ENCODE results near the gene ATRNL1. TPM values are rescaled to one million over a fixed set of nuclear protein-coding genes. Genes with fewer than 3 reads are reported as not detected.

The ATRNL1 gene
- total RNA-seq, 2 donors from 2014 or later: 4.1 to 4.5 TPM

- Histone ChIP-seq H3K4me1 (no peaks in the 10 kb centered on the region), H3K36me3 (no peaks in the 10 kb centered on the region), H3K9me3 (no peaks in the 10 kb centered on the region), H3K27ac (no peak overlapping the region), H3K4me3 (no peak overlapping the region), H3K27me3 (no peaks in the 10 kb centered on the region)
- no peak for TF ChIP-seq CTCF (IDR thresholded peaks at IDR 0.05)
- DNase-seq (ENCODE audit: low spot score): no peak
These were observed 560.3 kb downstream of the ATRNL1 start for GRCh38 chr10:115653473-115653872.

GRCh38 chr10:115654961-115655360 lies 561.8 kb downstream of the ATRNL1 start:
- no peak for TF ChIP-seq CTCF (IDR thresholded peaks at IDR 0.05)
- Histone ChIP-seq H3K4me1 (no peaks in the 10 kb centered on the region), H3K36me3 (no peaks in the 10 kb centered on the region)

GRCh38 chr10:115657161-115657860 lies 564.1 kb downstream of the ATRNL1 start:
- Histone ChIP-seq H3K27ac (no peak overlapping the region), H3K36me3 (no peaks in the 10 kb centered on the region), H3K4me3 (no peak overlapping the region), H3K4me1 (no peaks in the 10 kb centered on the region), H3K9me3 (no peaks in the 10 kb centered on the region), H3K27me3 (no peaks in the 10 kb centered on the region)
- DNase-seq (ENCODE audit: low spot score): no peak
- no peak for TF ChIP-seq CTCF (IDR thresholded peaks at IDR 0.05)

More at GRCh38 chr10:115654961-115655360, 561.8 kb downstream of the ATRNL1 start:
- no peak for DNase-seq (ENCODE audit: low spot score)
- no peak overlapping the region for H3K4me3 ChIP-seq
- no peaks in the 10 kb centered on the region for H3K9me3 ChIP-seq
- H3K27me3 ChIP-seq: no peaks in the 10 kb centered on the region
- H3K27ac ChIP-seq: no peak overlapping the region

- no peaks in the 10 kb centered on the region for H3K27me3 ChIP-seq
- no peaks in the 10 kb centered on the region for H3K36me3 ChIP-seq
- no peaks in the 10 kb centered on the region for H3K4me1 ChIP-seq
- no peaks in the 10 kb centered on the region for H3K9me3 ChIP-seq
- no peak overlapping the region for H3K27ac ChIP-seq
- no peak overlapping the region for H3K4me3 ChIP-seq
- no peak for DNase-seq (ENCODE audit: low spot score)
- no peak for TF ChIP-seq CTCF (IDR thresholded peaks at IDR 0.05)
These were observed 566.5 kb downstream of the ATRNL1 start for GRCh38 chr10:115659616-115660015.

GRCh38 chr10:115660391-115660790 lies 567.2 kb downstream of the ATRNL1 start:
- Histone ChIP-seq H3K9me3 (no peaks in the 10 kb centered on the region), H3K4me3 (no peak overlapping the region), H3K27me3 (no peaks in the 10 kb centered on the region), H3K27ac (no peak overlapping the region), H3K36me3 (no peaks in the 10 kb centered on the region), H3K4me1 (no peaks in the 10 kb centered on the region)
- DNase-seq (ENCODE audit: low spot score): no peak
- no peak for TF ChIP-seq CTCF (IDR thresholded peaks at IDR 0.05)

- H3K27me3 ChIP-seq: no peaks in the 10 kb centered on the region
- no peak for TF ChIP-seq CTCF (IDR thresholded peaks at IDR 0.05)
- H3K4me1 ChIP-seq: no peaks in the 10 kb centered on the region
- no peaks in the 10 kb centered on the region for H3K36me3 ChIP-seq
- no peak for DNase-seq (ENCODE audit: low spot score)
- no peak overlapping the region for H3K27ac ChIP-seq
- no peak overlapping the region for H3K4me3 ChIP-seq
- no peaks in the 10 kb centered on the region for H3K9me3 ChIP-seq
These were observed 569.3 kb downstream of the ATRNL1 start for GRCh38 chr10:115662422-115662821.

Data from right atrium auricular region (tissue), 2 donors.